Measurements from ENCODE around the gene PROK1. TPM values are rescaled to one million over a fixed set of nuclear protein-coding genes. Genes with fewer than 3 reads are reported as not detected.

PROK1 gene
- polyA plus RNA-seq, 1 experiment = not detected

DNA sequence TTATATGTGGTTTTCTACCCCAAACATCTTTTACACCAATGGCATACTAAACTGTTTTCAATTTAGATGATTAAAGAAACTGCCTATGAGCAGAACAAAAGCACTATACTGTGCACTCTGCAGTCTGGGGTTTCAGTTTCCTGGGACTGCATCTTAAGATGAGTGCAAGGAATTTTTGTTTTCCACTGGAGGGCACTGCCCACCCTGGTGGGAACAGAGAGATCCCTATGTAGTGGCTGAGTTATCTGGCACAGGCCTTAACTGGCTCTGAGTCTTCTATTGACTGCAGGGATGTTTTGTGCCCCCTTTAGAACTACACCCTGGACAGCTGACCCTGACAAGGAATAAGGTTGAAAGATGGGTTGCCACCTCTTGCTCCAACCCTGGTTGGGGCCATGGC is 12.0 kb downstream of the PROK1 start:
- POLR2A ChIA-PET = interaction anchor here (2.9 kb wide), 1 partner anchor 124 kb away, joined by 14 read pairs; the partner anchor contains the start of gene RBM15
- Histone ChIP-seq H3K27me3 (ENCODE audit: control insufficient read depth, insufficient read depth, low read length) (no peaks in the 10 kb centered on the region), H3K4me3 (ENCODE audit: low read depth, low read length) (no peak overlapping the region), H3K9me3 (ENCODE audit: control insufficient read depth, insufficient read depth, low read length) (no peaks in the 10 kb centered on the region), H3K27ac (ENCODE audit: low read depth, low read length) (no peak overlapping the region)
- TF ChIP-seq, protein P1, sequence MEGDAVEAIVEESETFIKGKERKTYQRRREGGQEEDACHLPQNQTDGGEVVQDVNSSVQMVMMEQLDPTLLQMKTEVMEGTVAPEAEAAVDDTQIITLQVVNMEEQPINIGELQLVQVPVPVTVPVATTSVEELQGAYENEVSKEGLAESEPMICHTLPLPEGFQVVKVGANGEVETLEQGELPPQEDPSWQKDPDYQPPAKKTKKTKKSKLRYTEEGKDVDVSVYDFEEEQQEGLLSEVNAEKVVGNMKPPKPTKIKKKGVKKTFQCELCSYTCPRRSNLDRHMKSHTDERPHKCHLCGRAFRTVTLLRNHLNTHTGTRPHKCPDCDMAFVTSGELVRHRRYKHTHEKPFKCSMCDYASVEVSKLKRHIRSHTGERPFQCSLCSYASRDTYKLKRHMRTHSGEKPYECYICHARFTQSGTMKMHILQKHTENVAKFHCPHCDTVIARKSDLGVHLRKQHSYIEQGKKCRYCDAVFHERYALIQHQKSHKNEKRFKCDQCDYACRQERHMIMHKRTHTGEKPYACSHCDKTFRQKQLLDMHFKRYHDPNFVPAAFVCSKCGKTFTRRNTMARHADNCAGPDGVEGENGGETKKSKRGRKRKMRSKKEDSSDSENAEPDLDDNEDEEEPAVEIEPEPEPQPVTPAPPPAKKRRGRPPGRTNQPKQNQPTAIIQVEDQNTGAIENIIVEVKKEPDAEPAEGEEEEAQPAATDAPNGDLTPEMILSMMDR (IDR thresholded peaks at IDR 0.05; ENCODE audit: low read depth, low read length) = peak; percentile 24
- CTCF ChIA-PET = interaction anchor here (1.0 to 14.2 kb wide), 11 partner anchors 19 to 375 kb away, joined by 3 to 571 read pairs (median 9); partner anchors contain the start of genes KCNC4 and LAMTOR5
- no peak for DNase-seq (ENCODE audit: low read depth, low spot score)

DNA sequence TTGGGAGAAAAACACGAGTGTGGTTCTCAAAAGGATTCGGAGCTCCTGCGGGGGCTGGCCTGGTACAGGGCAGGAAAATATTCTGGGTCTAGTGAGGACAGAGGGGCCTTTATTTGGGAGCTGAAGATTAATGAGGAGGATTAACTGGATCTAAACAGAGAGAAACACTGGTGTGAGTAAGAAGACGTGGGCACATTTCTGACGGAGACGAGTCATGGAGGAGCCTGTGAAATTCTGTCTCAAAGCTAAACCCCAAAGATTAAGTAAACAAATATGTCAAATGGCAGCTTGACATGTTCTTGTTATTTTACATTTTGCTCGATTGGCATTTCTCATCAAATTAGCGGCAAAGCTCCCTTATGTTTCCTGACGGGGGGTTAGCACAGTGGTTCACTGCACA is 12.8 kb downstream of the PROK1 start:
- DNase-seq (ENCODE audit: low read depth, low spot score) = peak; percentile 51
- TF ChIP-seq, protein P1 (IDR thresholded peaks at IDR 0.05; ENCODE audit: low read depth, low read length) = no peak
- CTCF ChIA-PET = interaction anchor here (0.8 to 14.2 kb wide), 10 partner anchors 18 to 376 kb away, joined by 3 to 571 read pairs (median 8); partner anchors contain the start of genes KCNC4 and LAMTOR5
- no peak overlapping the region for H3K27ac ChIP-seq (ENCODE audit: low read depth, low read length)
- H3K4me3 ChIP-seq (ENCODE audit: low read depth, low read length) = no peak overlapping the region
- no peaks in the 10 kb centered on the region for H3K27me3 ChIP-seq (ENCODE audit: control insufficient read depth, insufficient read depth, low read length)
- POLR2A ChIA-PET = interaction anchor here (0.8 to 2.9 kb wide), 3 partner anchors 9 to 125 kb away, joined by 4 to 14 read pairs (median 9); partner anchors contain the start of gene RBM15
- H3K9me3 ChIP-seq (ENCODE audit: control insufficient read depth, insufficient read depth, low read length) = no peaks in the 10 kb centered on the region

DNA sequence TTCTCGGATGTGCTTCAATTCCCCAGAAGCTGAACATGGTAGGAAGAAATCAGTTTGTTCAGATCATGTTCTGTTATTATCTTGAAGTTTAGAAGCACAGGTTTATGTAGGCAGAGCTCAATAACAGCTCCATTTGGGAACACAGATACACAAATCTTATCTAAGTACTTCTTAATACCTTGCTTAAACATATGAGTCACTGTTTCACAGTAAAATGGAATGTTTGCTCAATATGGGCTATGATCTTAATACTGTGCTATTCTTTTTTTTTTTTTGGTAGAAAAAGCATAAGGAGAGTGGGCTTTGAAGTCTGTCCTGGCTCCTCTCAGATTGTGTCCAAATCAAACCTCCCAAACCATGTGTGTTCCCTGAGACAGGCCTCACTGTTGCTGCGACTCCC is 13.4 kb downstream of the PROK1 start:
- peak overlapping the region; percentile 47 for H3K27ac ChIP-seq (ENCODE audit: low read depth, low read length)
- no peaks in the 10 kb centered on the region for H3K27me3 ChIP-seq (ENCODE audit: control insufficient read depth, insufficient read depth, low read length)
- H3K9me3 ChIP-seq (ENCODE audit: control insufficient read depth, insufficient read depth, low read length) = no peaks in the 10 kb centered on the region
- TF ChIP-seq, protein P1 (IDR thresholded peaks at IDR 0.05; ENCODE audit: low read depth, low read length) = no peak
- peak; percentile 39 for DNase-seq (ENCODE audit: low read depth, low spot score)
- no peak overlapping the region for H3K4me3 ChIP-seq (ENCODE audit: low read depth, low read length)
- ChIA-PET POLR2A (interaction anchor here (0.8 to 2.9 kb wide), 3 partner anchors 9 to 125 kb away, joined by 4 to 14 read pairs (median 9); partner anchors contain the start of gene RBM15), CTCF (interaction anchor here (0.8 to 14.2 kb wide), 10 partner anchors 17 to 376 kb away, joined by 3 to 571 read pairs (median 8); partner anchors contain the start of genes KCNC4 and LAMTOR5)

DNA sequence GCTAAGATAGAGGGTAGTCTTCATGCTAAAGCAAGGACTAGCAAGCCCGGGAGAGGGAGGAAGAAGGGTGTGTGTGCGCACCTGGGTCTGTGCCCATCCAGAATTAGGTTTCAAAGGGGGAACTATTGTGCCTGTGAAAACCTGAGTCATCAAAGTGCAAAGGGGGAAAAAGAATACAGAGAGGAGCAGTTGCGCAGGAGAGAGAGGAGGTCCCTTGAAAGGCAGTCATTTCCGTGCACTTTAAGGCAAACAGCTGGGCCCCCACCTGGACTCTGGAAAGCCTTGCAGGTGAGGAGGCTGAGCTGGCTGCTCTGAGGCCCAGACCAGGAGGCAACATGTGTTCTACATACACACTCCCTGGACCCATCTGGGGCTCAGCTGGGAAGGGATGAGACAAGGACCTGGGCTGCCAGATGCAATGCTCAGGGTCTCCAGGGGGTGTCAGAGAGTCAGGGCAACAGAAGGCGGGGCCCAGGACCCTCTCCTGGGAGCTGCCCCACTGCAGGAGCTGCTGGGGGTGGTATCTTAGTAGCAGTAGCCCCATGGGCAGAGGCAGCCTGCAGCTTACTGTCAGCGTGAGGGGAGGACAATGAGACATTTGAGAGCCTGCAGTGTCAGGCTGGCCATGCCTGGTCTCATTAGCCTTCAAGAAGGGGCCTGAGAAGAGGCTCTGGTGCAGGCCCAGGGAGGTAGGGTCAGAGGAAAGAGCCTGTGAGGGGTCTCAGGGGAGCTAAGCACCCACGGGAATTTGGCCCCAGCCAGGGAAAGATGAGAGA is 14.3 kb downstream of the PROK1 start:
- ChIA-PET POLR2A (interaction anchor here (2.9 kb wide), 1 partner anchor 126 kb away, joined by 14 read pairs; the partner anchor contains the start of gene RBM15), CTCF (interaction anchor here (1.0 to 14.2 kb wide), 6 partner anchors 30 to 268 kb away, joined by 4 to 571 read pairs (median 147); partner anchors contain the start of genes KCNC4 and LAMTOR5)
- Histone ChIP-seq H3K27ac (ENCODE audit: low read depth, low read length) (no peak overlapping the region), H3K4me3 (ENCODE audit: low read depth, low read length) (no peak overlapping the region), H3K27me3 (ENCODE audit: control insufficient read depth, insufficient read depth, low read length) (no peaks in the 10 kb centered on the region), H3K9me3 (ENCODE audit: control insufficient read depth, insufficient read depth, low read length) (no peaks in the 10 kb centered on the region)
- no peak for DNase-seq (ENCODE audit: low read depth, low spot score)
- TF ChIP-seq, protein P1 (IDR thresholded peaks at IDR 0.05; ENCODE audit: low read depth, low read length) = no peak

All from AG04450 (cell line).